NT2/D1 (cell line): ENCODE measurements around the gene GRID2IP.

Experiments
- SUZ12 ChIP-seq: IDR thresholded peaks from 2 replicates; pipeline ENCODE4 v1.6.1; 2011; ENCODE audit not compliant: insufficient read length, insufficient read depth; ENCODE audit errors: extremely low read depth
- YY1 ChIP-seq: IDR thresholded peaks from 2 replicates; pipeline ENCODE4 v1.6.1; 2011; ENCODE audit not compliant: insufficient read length, insufficient read depth
- ZNF274 ChIP-seq: IDR thresholded peaks from 2 replicates; pipeline ENCODE4 v1.6.1; 2011; ENCODE audit warnings: mild to moderate bottlenecking, low read depth, low read length

GRCh38 chr7:6577369-6578113 lies 26.3 kb upstream of the GRID2IP start, which contains the start of gene ZDHHC4:
- TF ChIP-seq ZNF274 = no peak
- TF ChIP-seq SUZ12 = no peak
- TF ChIP-seq YY1 = no peak
